Stimulated activated CD8-positive, alpha-beta memory T cell treated with anti-CD3 and anti-CD28 coated beads, Interleukin-12 subunit alpha, Interleukin-12 subunit beta, amount 100 ng/mL, for 4 hours (primary cell): ENCODE results near the gene TMPRSS9.

Experiments
- DNase-seq: peaks from one replicate; pipeline ENCODE4 v3.0.0-alpha.2; 2020; ENCODE audit warnings: low read depth

Gene TMPRSS9

DNA sequence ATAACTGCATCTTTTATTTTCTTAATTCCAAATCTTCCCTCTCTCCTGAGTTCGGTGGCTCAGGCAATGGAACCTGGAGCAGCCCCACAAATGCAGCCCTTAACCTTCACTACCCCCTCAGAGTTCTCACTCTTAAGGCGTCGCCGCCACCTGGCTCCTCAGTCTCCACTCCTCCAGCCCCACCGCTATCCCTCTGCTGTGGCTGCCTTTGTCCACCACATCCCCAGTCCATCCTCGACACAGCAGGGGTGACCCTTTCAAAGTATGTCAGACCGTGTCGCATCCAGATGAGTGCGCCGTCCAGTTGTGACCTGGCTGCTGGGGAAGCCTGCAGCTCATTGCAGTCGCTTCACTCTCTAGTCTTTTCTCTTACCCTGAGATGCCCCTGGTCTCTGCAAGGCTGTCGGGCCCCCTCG, 30.6 kb upstream of the TMPRSS9 start:
- no peak for DNase-seq

DNA sequence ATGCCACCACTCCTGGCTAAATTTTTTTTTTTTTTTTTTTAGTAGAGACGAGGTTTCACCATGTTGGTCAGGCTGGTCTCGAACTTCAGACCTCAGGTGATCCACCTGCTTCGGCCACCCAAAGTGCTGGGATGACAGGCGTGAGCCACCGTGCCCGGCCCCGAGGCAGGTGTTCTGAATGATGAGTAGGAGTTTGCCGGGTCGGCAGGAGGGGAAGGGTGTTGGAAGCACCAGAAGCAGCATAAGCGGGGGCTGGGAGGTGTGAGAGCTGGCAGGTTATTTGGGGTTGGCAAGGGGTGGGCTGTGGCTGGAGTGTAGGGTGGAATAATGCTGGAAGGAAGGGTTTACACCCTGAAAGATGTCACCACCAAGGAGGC, 29.8 kb upstream of the TMPRSS9 start:
- DNase-seq: no peak

DNA sequence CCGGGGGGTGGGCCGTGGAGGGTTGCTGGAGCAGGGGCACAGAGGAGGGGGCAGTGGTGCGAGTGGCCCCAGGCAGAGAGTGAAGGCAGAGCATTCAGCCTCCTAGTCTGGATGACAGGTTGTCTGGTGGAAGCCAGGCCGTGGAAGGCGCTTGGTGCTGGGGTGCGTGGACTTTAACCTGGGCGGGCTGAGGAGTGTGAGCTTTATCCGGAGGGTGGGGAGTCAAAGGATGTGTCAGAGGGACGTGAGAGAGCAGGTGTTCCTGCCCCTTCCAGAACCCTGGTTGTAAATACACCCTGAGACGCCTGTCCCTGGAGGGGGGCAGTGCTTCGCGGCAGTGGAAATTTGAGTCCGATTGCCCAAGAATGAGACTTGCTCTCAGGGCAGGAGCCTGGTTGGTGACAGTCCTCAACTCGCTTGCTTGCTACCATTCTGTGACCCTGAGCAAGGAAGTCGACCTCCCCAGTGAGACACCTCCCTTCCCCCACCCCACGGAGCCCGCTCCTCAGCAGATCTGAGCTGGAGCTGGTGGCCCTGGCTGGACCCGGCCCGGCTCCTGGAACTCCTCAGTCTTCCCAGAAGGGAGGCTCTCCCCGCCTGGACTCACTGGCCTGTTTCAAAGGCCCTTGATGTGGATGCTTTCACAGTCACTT, 29.3 kb upstream of the TMPRSS9 start:
- no peak for DNase-seq

DNA sequence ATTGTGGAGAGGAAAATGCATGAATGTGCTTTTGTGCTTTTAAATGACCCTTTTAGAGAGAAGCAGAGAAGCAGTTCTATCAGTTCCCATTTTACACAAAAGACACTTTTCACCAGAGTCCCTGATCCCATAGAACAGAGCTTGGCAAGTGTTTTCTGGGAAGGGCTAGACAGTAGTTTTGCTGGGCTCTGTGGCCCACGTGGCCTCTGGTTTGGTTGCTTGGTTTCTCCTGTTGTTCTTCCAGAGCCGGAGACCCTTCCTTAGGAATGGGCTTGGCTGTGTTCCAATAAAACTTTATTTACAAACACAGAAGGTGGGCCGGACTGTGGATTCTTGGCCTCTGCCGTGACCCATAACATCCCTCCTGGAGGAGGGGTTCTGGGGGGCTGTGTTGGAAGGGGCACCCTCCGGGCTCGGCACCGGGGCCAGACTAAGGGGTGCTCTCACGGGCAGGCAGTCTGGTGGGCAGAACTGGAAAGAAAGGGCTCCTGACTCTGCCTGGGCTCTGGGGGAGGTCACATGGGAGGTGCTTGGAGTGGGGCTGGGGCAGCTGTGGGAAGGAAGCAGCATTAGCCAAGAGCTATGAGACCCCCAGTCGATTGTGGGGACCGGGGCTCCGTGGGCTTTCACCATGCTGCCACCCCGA, 28.3 kb upstream of the TMPRSS9 start:
- no peak for DNase-seq

DNA sequence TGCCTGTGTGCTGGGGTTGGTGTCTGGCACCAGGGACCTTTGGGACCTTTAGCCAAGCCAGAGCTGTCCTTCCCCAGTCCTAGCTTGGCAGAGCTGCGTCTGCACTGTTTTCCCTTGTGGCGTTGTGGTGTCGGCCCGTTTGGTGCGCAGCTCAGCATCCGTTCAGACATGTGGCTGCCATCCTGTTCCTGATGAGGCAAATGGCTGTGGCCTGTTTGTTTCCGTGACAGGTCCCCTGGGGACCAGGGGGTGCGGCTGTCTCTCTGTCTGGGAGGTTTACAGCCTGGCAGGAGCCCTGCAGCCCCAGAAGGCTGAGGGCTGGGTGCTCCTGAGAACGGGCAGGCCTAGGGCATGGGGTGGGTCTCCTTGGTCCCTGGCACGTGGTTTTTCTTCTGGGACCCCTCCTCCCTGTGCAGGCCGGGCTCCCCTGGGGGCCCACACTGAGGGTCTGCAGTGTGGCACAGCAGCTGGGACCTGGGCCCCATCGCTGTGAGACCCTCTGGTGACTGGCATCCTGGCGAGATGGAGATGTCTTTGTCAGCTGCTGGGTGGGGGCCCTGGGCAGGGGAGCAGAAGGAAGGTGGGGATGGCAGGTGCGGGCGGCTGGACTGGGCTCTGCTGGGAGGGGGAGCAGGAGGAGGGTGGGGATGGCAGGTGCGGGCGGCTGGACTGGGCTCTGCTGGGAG, 27.6 kb upstream of the TMPRSS9 start:
- no peak for DNase-seq

DNA sequence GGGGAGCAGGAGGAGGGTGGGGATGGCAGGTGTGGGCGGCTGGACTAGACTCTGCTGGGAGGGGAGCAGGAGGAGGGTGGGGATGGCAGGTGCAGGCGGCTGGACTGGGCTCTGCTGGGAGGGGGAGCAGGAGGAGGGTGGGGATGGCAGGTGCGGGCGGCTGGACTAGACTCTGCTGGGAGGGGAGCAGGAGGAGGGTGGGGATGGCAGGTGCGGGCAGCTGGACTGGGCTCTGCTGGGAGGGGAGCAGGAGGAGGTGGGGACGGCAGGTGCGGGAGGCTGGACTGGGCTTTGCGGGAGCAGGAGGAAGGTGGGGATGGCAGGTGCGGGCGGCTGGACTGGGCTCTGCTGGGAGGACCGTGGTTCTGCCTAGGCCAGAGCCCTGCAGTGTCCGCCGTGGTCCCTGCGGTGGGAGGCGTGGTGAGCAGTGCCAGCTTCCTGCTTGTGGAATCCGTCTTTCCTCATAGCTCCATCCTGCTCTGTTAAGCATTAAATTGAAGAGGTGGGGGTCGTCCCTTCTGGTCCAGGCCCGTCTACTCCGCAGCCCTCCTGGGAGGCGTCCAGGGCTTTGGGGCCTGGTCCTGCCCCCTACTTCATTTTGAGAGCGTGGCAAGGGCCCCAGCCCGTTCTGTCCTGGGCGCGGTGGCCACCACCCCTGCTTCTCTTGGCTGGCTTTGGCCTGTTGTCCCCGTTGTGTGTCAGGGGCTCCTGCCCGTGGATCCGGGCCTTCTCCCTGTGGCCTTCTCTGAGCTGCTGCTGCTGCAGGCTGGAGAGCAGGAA, 26.8 kb upstream of the TMPRSS9 start:
- DNase-seq: no peak

DNA sequence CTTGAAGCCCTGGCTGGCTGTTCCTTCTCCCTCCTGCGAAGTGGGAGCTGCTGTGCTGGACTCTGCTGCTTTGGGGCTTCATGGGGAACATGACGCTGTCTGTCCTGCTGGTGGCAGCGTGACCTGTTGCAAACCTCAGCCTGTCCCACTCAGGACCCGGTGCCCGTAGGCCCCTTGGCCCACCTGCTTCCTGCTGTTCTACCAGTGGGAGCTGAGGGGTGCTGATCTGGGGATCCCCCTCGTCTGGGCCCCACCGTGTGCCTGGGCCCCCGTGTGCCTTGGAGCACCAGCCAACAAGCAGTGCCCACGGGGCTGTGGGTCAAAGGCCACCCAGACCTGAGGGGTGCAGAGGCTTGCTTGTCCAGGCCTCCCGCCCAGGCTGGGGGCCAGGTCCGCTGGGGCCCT, 26.3 kb upstream of the TMPRSS9 start:
- DNase-seq: no peak

DNA sequence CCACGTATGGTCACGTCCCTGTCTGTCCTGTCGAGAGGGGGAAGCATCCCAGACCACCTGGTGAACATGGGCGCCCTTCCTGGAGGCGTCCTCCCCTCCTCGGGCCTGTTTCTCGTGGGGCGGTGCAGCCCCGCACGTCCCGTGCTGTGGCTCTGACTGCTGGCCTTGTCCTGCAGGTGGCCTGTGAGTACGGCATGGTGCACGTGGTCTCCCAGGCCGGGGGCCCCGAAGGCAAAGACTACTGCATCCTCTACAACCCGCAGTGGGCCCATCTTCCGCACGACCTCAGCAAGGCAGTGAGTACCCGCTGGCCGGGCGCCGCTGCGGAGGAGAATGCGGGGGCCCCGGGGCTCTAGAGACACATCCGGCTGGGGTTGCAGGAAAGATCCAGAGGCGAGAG, 25.6 kb upstream of the TMPRSS9 start:
- no peak for DNase-seq

DNA sequence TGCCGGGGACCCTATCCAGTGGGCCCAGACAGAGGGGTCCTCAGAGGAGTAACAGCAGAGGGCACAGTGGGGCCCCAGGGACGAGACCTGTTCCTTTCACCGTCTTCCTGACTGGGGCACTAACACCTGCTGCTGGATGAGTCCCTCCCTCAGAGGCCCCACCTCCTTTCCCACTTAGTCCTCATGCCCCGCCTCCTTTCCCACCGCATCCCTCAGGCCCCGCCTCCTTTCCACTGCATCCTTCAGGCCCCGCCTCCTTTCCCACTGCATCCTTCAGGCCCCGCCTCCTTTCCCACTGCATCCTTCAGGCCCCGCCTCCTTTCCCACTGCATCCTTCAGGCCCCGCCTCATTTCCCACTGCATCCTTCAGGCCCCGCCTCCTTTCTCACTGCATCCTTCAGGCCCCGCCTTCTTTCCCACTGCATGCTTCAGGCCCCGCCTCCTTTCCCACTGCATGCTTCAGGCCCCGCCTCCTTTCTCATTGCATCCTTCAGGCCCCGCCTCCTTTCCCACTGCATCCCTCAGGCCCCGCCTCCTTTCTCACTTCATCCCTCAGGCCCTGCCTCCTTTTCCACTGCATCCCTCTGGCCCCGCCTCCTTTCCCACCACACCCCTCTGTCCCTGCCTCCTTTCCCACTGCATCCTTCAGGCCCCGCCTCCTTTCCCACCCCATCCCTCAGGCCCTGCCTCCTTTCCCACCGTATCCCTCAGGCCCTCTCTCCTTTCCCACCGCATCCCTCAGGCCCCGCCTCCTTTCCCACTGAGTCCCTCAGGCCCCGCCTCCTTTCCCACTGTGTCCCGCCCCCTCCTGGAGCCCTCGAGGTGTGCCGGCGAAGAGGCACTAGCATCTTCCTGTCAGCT, 24.8 kb upstream of the TMPRSS9 start:
- DNase-seq: no peak

DNA sequence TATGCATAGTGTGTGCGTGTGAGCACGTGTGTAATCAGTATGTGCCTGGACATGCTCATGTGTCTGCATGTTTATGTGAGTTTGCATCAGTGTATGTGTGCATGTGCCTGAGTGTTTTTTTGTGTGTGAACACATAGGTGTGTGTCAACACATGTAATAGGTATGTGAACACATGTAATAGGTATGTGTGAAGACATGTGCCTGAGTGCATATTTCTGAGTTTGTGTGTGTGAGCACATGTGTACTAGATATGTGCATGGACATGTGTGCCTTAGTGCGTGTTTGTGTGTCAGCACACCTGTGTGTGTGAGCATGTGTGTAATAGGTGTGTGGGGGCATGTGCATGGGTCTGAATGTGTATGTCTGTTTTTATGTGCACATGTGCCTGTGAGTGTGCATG, 24.2 kb upstream of the TMPRSS9 start:
- no peak for DNase-seq

DNA sequence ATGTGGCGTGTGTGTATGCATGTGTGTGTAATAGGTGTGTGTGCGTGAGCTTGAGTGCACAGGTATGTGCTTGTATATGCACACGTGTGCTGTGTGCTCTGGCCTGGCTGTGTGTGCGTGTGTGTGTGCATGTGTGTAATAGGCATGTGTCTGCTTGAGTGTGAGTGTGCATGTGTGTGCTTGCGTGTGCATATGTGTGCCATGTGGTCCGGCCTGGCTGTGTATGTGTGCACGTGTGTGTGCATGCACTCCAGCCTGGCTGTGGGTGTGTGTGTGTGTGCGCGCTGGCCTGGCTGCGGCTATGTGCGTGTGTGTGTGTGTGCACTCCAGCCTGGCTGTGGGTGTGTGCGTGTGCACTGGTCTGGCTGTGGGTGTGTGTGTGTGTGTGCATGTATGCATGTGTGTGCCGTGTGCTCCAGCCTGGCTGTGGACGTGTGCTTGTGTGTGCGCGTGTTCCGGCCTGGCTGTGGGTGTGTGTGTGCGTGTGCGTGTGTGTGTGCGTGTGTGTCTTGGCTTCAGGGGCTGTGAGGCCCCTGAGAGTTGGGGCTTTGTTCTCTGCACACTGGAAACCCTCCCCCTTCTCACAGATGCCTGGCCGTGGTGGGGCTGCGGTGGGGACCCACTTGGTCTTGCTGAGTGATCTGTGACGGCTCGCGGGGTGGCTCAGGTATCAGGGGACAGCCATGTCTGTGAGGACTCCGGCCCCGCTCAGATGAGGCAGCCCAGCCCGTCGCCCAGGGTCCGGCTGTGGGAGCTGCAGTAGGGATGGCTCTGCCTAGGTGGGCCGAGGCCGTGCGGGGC, 23.3 kb upstream of the TMPRSS9 start:
- DNase-seq: no peak

DNA sequence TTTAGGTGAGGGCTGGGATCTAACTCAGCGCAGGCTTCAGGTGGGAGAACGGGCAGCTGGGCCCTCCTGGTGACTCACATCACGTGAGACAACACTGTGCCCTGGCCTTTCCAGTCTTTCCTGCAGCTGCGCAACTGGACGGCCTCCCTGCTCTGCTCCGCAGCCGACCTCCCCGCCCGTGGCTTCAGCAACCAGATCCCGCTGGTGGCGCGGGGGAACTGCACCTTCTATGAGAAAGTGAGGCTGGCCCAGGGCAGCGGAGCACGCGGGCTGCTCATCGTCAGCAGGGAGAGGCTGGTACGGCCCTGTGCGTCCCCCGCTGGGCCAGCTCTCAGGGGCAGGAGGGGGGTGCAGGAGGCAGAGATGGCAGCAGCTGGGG, 22.7 kb upstream of the TMPRSS9 start:
- no peak for DNase-seq

DNA sequence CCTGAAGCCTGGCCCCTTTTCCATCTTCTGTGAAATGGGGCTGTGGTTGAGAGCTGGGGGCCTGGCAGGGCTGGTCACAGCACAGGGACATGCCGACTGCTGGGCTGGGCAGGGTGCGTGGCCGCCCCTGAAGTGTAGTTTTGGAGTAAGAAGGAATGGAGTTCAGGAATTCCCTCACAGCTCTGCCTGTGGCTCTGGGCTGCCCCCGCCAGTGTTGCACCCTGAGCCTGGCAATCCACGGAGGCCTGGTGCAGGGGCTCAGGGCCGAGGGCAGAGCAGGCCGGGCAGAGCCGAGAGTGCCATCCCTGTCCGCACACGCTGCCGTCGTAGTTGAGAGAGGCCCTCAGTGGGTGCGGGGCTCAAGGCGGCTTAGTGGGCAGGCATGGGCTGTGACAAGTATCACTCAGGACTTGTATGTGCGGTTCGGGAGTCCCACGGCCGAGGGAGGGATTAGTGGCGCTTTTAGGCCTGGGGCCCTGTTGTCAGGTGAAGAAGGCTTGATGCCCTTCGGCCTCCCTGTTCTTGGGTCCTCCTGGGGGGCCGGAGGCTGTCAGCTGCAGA, 21.9 kb upstream of the TMPRSS9 start:
- no peak for DNase-seq

DNA sequence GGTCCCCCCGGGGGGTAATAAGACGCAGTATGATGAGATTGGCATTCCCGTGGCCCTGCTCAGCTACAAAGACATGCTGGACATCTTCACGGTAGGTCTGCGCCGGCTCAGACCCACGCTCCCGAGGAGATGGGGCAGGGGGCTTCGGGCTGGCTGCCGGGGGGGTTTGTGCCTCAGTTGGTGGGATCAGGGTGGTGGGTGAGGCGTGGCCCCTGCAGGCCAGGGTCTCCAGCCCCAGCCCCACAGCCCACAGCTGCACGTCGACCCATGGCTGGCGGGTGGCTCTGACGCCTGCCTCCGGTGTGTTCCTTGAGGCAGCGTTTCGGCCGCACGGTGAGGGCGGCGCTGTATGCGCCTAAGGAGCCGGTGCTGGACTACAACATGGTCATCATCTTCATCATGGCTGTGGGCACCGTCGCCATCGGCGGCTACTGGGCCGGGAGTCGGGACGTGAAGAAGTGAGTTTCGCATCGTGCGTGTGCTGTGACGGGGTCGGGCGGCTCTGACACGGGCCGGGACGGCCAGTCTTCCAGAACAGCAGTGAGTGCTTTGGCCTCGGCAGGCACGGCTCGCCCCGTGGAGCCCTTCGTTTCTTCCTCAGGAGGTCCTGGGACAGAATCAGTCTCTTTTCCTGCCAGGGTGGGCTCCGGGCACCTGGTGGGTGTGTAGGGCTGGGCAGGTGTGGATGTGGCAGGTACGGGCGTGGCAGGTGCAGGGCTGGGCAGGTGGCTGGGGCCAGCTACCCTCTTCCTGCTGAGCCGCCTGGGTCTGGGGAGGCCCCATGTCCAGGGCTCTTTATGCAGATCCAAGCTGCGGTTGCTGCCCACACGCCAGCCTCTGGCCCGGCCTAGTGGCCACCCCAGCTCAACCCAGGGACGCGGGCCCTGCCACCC, 21.1 kb upstream of the TMPRSS9 start:
- DNase-seq: no peak

DNA sequence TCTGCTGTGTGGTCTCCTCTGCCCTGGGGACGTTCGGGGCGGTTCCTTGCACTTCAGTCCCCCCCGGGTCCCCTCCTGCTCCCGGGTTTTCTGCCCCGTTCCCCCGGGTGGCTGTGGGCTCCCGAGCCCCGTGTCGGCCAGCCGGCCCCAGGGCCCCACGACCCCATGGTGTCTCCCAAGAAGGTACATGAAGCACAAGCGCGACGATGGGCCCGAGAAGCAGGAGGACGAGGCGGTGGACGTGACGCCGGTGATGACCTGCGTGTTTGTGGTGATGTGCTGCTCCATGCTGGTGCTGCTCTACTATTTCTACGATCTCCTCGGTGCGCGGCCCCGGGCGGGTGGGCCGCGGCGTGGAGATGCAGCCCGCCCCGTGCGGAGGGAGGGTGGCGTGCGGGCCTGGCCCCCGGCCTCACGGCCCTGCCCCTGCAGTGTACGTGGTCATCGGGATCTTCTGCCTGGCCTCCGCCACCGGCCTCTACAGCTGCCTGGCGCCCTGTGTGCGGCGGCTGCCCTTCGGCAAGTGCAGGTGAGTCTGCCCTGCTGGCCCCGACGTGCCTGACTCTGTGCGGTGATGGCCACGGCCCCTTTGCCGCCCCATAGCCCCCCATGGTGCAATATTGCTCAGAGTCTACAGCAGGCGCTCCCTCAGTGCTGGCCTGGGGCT, 20.3 kb upstream of the TMPRSS9 start:
- DNase-seq: no peak

DNA sequence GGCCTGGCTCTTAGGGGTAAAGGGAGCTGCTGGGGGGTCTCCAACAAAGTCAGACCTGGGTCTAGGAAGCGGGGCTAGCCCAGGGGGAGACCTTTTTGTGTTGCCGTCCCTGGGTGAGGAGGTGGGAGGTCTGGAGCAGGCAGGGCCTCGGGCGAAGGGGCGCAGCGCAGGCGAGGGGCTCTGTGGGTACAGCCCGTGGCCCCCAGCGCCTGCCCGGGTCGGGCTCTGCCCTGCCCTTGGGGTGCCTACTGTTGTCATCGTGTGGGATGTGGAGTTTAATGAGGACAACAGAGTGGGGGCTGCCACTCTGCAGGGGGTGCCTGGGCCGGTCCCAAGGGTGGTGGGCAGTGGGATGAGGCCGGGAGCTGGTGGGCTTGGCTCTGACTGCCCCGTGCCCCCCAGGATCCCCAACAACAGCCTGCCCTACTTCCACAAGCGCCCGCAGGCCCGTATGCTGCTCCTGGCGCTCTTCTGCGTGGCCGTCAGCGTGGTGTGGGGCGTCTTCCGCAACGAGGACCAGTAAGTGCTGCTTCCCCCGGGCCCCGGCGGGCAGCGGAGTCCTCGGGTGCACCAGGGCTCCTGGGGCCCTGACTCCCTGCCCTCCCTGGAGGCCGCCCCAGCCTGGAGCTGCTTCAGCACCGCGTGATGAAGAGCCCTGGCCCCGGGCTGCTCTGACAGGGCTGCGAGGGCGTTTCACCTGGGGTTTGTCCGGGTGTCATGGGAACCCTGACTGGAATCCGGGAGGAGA, 19.4 kb upstream of the TMPRSS9 start:
- no peak for DNase-seq

DNA sequence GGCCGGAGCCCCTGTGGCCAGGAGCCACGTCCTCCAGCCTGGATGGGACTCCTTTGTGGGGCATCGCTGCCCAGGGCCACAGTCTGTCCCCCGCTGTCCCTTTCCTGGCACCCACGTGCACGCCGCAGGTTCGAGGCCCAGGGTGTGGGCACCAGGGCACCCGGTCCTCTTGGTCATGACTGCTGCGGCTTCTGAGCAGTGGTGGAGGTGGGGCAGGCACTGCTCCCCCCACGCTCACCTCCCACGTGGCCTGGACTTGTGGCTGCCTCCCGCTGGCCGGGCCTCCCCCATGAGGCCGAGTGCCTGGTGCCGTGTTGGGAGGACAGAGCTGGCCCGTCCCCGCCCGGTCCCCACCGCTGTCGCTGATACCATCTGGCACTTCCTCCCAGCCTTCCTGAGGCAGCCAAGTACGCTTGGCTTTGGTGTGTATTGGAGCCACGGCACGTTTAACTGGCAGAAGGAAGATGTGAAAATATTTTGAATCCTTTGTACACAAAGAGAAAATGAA, 18.8 kb upstream of the TMPRSS9 start:
- DNase-seq: no peak

DNA sequence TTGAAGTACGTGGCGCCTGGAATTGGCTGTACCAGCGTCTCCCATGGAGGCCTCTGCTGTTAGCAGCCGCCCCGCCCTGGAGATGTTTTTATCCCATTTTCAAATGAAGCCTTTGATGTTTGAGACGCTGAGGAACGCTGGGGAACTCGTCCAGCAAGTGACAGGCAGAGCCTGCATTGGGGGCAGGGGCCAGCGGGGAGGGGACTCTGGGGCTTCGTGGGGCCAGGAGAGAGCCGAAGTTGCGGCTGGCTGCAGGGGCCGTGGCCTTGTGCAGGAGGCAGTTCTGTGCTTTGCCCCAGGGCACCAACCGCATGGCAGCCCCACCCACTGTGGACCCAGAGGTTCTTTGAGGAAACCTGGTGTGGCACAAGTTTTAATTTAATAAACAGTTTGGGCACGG, 18.1 kb upstream of the TMPRSS9 start:
- DNase-seq: no peak
